K562 (cell line): Measurements from ENCODE around the gene UNKL.

Experiments used
- EP300 ChIP-seq: IDR thresholded peaks from 2 replicates; pipeline ENCODE4 v1.6.1; 2012; ENCODE audit warnings: low read length, improper control_type of control experiment
- EZH2 ChIP-seq: IDR thresholded peaks from 2 replicates; pipeline ENCODE4 v1.6.1; 2012; ENCODE audit warnings: low read depth, mild to moderate bottlenecking, inconsistent platforms, low read length, borderline replicate concordance
- GABPB1 ChIP-seq: sonication (generic); formaldehyde crosslinking; IDR thresholded peaks from 2 replicates; pipeline ENCODE4 v1.8.0; 2022; ENCODE audit warnings: mild to moderate bottlenecking, missing genetic modification reagents
- POLR2A ChIP-seq: fragments of 450-650 bp; conservative IDR thresholded peaks from 2 replicates; pipeline ENCODE4 v1.6.1; 2016
- RAD21 ChIP-seq, 2 experiments: fragments of 250-450 bp in 1 of 2; fragments of 450-650 bp in 1 of 2; sonication (Bioruptor Pico) in 1 of 2; formaldehyde crosslinking in 1 of 2; IDR thresholded peaks in 1 of 2; conservative IDR thresholded peaks in 1 of 2; 2 replicates each; pipeline versions ENCODE4 v1.4.0 to v1.8.0; 2020 to 2022; ENCODE audit warnings: mild to moderate bottlenecking in 2 of 2, moderate library complexity in 1 of 2
- ZBTB8A ChIP-seq: fragments of 450-650 bp; IDR thresholded peaks from 2 replicates; pipeline ENCODE4 v1.6.1; 2018; ENCODE audit warnings: mild to moderate bottlenecking, moderate library complexity; ENCODE audit not compliant: partially characterized antibody
- TF ChIP-seq, protein P1 (sequence below), 3 experiments: IDR thresholded peaks in 2 of 3; conservative IDR thresholded peaks in 1 of 3; 2 replicates each; pipeline ENCODE4 v1.5.1; 2011 to 2012; ENCODE audit warnings: low read length in 3 of 3, mild to moderate bottlenecking in 3 of 3, control low read depth in 2 of 3, improper control_type of control experiment in 1 of 3, inconsistent platforms in 1 of 3, low read depth in 1 of 3, mixed read lengths in 1 of 3, moderate library complexity in 1 of 3; ENCODE audit not compliant: insufficient read depth in 2 of 3

DNA sequence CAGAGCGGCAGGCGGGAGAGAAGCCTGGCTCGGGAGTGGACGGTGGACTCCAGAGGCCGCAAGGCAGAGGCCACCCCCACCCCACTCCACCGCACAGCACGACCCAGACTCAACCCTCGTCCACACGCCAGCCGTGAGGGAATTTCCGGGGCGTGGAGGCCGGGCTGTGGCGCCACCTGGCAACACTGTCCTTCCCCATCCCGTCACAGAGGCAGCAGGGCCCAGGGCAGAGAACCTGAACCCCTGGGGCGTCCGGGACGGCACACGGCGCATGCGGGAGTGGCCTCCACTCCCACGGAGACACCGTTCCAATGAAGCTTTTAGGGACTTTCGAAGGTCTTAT lies 39.2 kb downstream of the UNKL start:
- TF ChIP-seq POLR2A (no peak), RAD21 (CRISPR knock-in tag; conservative IDR thresholded peaks at IDR 0.05 in 1 of 2, IDR thresholded peaks at IDR 0.05 in 1 of 2) (no peak), EP300 (no peak), ZBTB8A (no peak), GABPB1 (no peak), EZH2 (no peak)
- TF ChIP-seq, protein P1, sequence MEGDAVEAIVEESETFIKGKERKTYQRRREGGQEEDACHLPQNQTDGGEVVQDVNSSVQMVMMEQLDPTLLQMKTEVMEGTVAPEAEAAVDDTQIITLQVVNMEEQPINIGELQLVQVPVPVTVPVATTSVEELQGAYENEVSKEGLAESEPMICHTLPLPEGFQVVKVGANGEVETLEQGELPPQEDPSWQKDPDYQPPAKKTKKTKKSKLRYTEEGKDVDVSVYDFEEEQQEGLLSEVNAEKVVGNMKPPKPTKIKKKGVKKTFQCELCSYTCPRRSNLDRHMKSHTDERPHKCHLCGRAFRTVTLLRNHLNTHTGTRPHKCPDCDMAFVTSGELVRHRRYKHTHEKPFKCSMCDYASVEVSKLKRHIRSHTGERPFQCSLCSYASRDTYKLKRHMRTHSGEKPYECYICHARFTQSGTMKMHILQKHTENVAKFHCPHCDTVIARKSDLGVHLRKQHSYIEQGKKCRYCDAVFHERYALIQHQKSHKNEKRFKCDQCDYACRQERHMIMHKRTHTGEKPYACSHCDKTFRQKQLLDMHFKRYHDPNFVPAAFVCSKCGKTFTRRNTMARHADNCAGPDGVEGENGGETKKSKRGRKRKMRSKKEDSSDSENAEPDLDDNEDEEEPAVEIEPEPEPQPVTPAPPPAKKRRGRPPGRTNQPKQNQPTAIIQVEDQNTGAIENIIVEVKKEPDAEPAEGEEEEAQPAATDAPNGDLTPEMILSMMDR (IDR thresholded peaks at IDR 0.05 in 2 of 3, conservative IDR thresholded peaks at IDR 0.05 in 1 of 3; ENCODE audit: insufficient read depth in 2 of 3, low read depth in 1 of 3, low read length in 3 of 3) = no peak
